Hematopoietic multipotent progenitor cell treated with erythropoietin and hydrocortisone succinate and interleukin-3 and kit ligand, for 15 days (in vitro differentiated cells): ENCODE measurements around the gene RYR2.
"Not testable (repeated sequence)": the region's sequence is repeated elsewhere in the genome, so short reads cannot be mapped to it uniquely, and the experiment has no call there.

ENCODE experiments used
- DNase-seq: peaks from one replicate; pipeline ENCODE4 v3.0.0-alpha.2; 2015; ENCODE audit warnings: low spot score

Gene RYR2

GRCh38 chr1:237258871-237259270, 216.9 kb downstream of the RYR2 start:
- no peak for DNase-seq

GRCh38 chr1:237261198-237261597, 219.2 kb downstream of the RYR2 start:
- DNase-seq = no peak

GRCh38 chr1:237267743-237268142, 225.8 kb downstream of the RYR2 start:
- no peak for DNase-seq

GRCh38 chr1:237269938-237270337, 228.0 kb downstream of the RYR2 start:
- no peak for DNase-seq

- DNase-seq = no peak
These were observed 228.4 kb downstream of the RYR2 start for GRCh38 chr1:237270353-237270752.

GRCh38 chr1:237277994-237278393, 236.0 kb downstream of the RYR2 start:
- DNase-seq = not testable (repeated sequence)

- no peak for DNase-seq
These were observed 237.6 kb downstream of the RYR2 start for GRCh38 chr1:237279629-237280028.

GRCh38 chr1:237281481-237281880, 239.5 kb downstream of the RYR2 start:
- DNase-seq = no peak

- no peak for DNase-seq
These were observed 240.3 kb downstream of the RYR2 start for GRCh38 chr1:237282208-237282783.

- DNase-seq = no peak
These were observed 246.0 kb downstream of the RYR2 start for GRCh38 chr1:237287876-237288521.

GRCh38 chr1:237293804-237294203, 251.8 kb downstream of the RYR2 start:
- no peak for DNase-seq

GRCh38 chr1:237296861-237297260, 254.9 kb downstream of the RYR2 start:
- no peak for DNase-seq

GRCh38 chr1:237300642-237301041, 258.7 kb downstream of the RYR2 start:
- no peak for DNase-seq

- no peak for DNase-seq
These were observed 261.9 kb downstream of the RYR2 start for GRCh38 chr1:237303929-237304328.

GRCh38 chr1:237306726-237307125, 264.7 kb downstream of the RYR2 start:
- no peak for DNase-seq

GRCh38 chr1:237309595-237310118, 267.7 kb downstream of the RYR2 start:
- no peak for DNase-seq

- DNase-seq = no peak
These were observed 274.4 kb downstream of the RYR2 start for GRCh38 chr1:237316352-237316751.

- DNase-seq = no peak
These were observed 276.8 kb downstream of the RYR2 start for GRCh38 chr1:237318748-237319147.

GRCh38 chr1:237320890-237321289, 278.9 kb downstream of the RYR2 start:
- no peak for DNase-seq

- DNase-seq = no peak
These were observed 282.2 kb downstream of the RYR2 start for GRCh38 chr1:237324226-237324625.

- DNase-seq = no peak
These were observed 285.1 kb downstream of the RYR2 start for GRCh38 chr1:237327061-237327460.

GRCh38 chr1:237340892-237341291, 298.9 kb downstream of the RYR2 start:
- no peak for DNase-seq

GRCh38 chr1:237341391-237341790, 299.4 kb downstream of the RYR2 start:
- DNase-seq = no peak

GRCh38 chr1:237342730-237343129, 300.7 kb downstream of the RYR2 start:
- no peak for DNase-seq
